Neural cell (in vitro differentiated cells): ENCODE measurements around the gene LAMB4. TPM values are rescaled to one million over a fixed set of nuclear protein-coding genes. Genes with fewer than 3 reads are reported as not detected.

Experiments
- H2AFZ ChIP-seq: fragments of 200-600, 300-800 bp; sonication (generic), shearing (Covaris generic); 2 replicates; pipeline ENCODE4 v1.6.0; 2014; ENCODE audit warnings: low read depth, mild to moderate bottlenecking, antibody characterized with exemption, low read length, moderate library complexity
- H3F3A ChIP-seq: fragments of 200-600 bp; shearing (Covaris generic); 2 replicates; pipeline ENCODE4 v1.6.1; 2016; ENCODE audit warnings: mild to moderate bottlenecking, moderate library complexity, mixed read lengths, antibody characterized with exemption, low read length; ENCODE audit not compliant: insufficient read depth, poor library complexity, severe bottlenecking
- H3K27ac ChIP-seq: fragments of 200-600, 300-800 bp; sonication (generic), shearing (Covaris generic); 2 replicates; pipeline ENCODE4 v1.5.1; 2014; ENCODE audit warnings: mild to moderate bottlenecking, low read length, moderate library complexity
- H3K27me3 ChIP-seq: fragments of 300-800, 200-600 bp; sonication (generic), shearing (Covaris generic); 2 replicates; pipeline ENCODE4 v1.6.0; 2014; ENCODE audit warnings: mild to moderate bottlenecking, low read depth, low read length, moderate library complexity; ENCODE audit not compliant: insufficient read depth
- H3K36me3 ChIP-seq: fragments of 300-800, 200-600 bp; sonication (generic), shearing (Covaris generic); 2 replicates; pipeline ENCODE4 v1.5.1; 2014; ENCODE audit warnings: mild to moderate bottlenecking, antibody characterized with exemption, low read length, moderate library complexity; ENCODE audit not compliant: insufficient read depth
- H3K4me2 ChIP-seq: fragments of 300-800, 200-600 bp; sonication (generic), shearing (Covaris generic); 2 replicates; pipeline ENCODE4 v1.6.0; 2014; ENCODE audit warnings: mild to moderate bottlenecking, low read length
- H3K4me3 ChIP-seq: fragments of 300-800, 200-600 bp; sonication (generic), shearing (Covaris generic); 2 replicates; pipeline ENCODE4 v1.5.1; 2014; ENCODE audit warnings: mild to moderate bottlenecking, low read length, moderate library complexity
- H3K79me2 ChIP-seq: fragments of 200-600 bp; shearing (Covaris generic); replicated peaks from 2 replicates; pipeline ENCODE4 v1.6.0; 2014; ENCODE audit warnings: mild to moderate bottlenecking, low read length, moderate library complexity; ENCODE audit not compliant: insufficient read depth
- H3K9ac ChIP-seq: fragments of 300-800, 200-600 bp; sonication (generic), shearing (Covaris generic); 2 replicates; pipeline ENCODE4 v1.6.1; 2016; ENCODE audit warnings: mild to moderate bottlenecking, low read length, mixed read lengths
- H3K9me2 ChIP-seq: fragments of 200-600 bp; shearing (Covaris generic); 2 replicates; pipeline ENCODE4 v1.6.1; 2016; ENCODE audit warnings: mild to moderate bottlenecking, low read length, mixed read lengths; ENCODE audit not compliant: insufficient read depth
- H3K9me3 ChIP-seq: fragments of 200-600, 300-800 bp; sonication (generic), shearing (Covaris generic); 2 replicates; pipeline ENCODE4 v1.6.1; 2016; ENCODE audit warnings: mild to moderate bottlenecking, mixed run types, low read length, moderate library complexity, mixed read lengths
- H4K20me1 ChIP-seq: fragments of 200-600 bp; shearing (Covaris generic); 2 replicates; pipeline ENCODE4 v1.6.1; 2016; ENCODE audit warnings: mild to moderate bottlenecking, mixed run types; ENCODE audit not compliant: insufficient read depth
- EP300 ChIP-seq: fragments of 450-650 bp; conservative IDR thresholded peaks from 2 replicates; pipeline ENCODE4 v1.6.1; 2014; ENCODE audit warnings: antibody characterized with exemption, mild to moderate bottlenecking, moderate library complexity; ENCODE audit not compliant: poor library complexity, severe bottlenecking
- EZH2 ChIP-seq: fragments of 200-600, 300-800 bp; shearing (Covaris generic), sonication (generic); IDR thresholded peaks from 2 replicates; pipeline ENCODE4 v1.6.1; 2014; ENCODE audit warnings: antibody characterized with exemption, low read length, borderline replicate concordance, mild to moderate bottlenecking; ENCODE audit not compliant: insufficient read depth, poor library complexity, severe bottlenecking
- MXI1 ChIP-seq: fragments of 450-650 bp; conservative IDR thresholded peaks from 2 replicates; pipeline ENCODE4 v1.6.1; 2014; ENCODE audit warnings: antibody characterized with exemption, mild to moderate bottlenecking; ENCODE audit not compliant: poor library complexity, severe bottlenecking
- POLR2AphosphoS5 ChIP-seq: IDR thresholded peaks from 2 replicates; pipeline ENCODE4 v1.6.1; 2012
- RAD21 ChIP-seq: fragments of 450-650 bp; conservative IDR thresholded peaks from 2 replicates; pipeline ENCODE4 v1.6.1; 2014; ENCODE audit warnings: antibody characterized with exemption, mild to moderate bottlenecking, moderate library complexity
- SMC3 ChIP-seq: fragments of 450-650 bp; conservative IDR thresholded peaks from 2 replicates; pipeline ENCODE4 v1.6.1; 2014; ENCODE audit warnings: antibody characterized with exemption, mild to moderate bottlenecking, moderate library complexity; ENCODE audit not compliant: poor library complexity
- TAF1 ChIP-seq: IDR thresholded peaks from 2 replicates; pipeline ENCODE4 v1.6.1; 2012; ENCODE audit warnings: low read depth
- polyA plus RNA-seq: library from polyadenylated mRNA; depleted of rRNA; stranded (reverse); fragments of >200 nt; gene quantifications from 2 replicates; pipeline ENCODE4 v1.2.3, GENCODE V29; 2014
- TF ChIP-seq, protein P1 (sequence below): IDR thresholded peaks from 2 replicates; pipeline ENCODE4 v1.6.1; 2012; ENCODE audit warnings: borderline replicate concordance
- TF ChIP-seq, protein P2 (sequence below): fragments of 450-650 bp; IDR thresholded peaks from 2 replicates; pipeline ENCODE4 v1.5.1; 2014; ENCODE audit warnings: antibody characterized with exemption, mild to moderate bottlenecking, moderate library complexity; ENCODE audit not compliant: poor library complexity, severe bottlenecking

LAMB4 gene
- polyA plus RNA-seq, 1 donor from 2014 or later: 0.16 TPM

DNA sequence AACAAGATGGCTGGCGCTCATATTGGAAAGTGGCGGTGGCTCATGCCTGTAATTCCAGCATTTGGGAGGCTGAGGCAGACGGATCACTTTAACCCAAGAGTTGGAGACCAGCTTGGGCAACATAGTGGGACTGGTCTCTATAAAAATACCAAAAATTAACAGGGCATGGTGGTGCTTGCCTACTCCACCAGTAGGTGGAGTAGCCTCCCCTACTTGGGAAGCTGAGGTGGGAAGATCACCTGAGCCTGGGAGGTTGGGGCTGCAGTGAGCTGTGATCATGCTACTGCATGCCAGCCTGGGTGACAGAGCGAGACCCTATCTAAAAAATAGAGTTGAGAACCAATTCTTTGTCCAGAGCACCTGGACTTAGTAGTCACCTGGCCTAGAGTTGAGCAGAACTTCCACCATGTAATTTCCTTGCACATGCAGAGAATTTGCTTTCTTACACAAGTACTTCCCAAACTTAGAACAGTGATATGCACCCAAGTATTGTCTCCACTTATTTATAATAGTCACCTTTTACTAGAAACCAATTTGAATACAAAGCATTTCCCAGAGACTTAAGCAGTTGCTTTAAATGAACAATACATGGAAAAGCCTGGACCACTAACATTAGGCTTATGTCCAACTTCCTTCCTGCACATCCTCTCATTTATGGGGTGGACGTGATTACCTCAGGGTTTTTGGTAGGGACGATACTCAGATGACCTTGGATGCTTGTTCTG is 15.9 kb downstream of the LAMB4 start:
- no peak overlapping the region for H2AFZ ChIP-seq

DNA sequence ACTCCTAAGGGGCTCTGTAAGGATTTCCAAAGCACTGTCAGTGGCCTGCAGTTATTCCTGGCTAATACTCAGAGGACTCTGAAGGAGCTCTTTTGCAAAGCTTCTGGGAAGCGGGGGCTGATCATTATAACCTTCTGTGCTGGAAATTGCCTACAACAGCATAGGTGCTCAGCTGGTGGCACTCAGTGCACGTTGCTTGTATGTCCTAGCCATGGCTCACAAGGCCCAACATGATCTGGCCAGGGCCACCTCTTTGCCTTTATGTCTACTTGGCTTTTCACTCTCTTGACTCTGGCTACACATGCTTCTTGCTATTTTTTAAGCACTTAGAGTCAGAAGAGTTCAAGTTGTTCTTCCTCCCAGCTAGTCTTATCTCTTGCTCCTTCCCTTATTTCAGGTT is 17.5 kb downstream of the LAMB4 start:
- Histone ChIP-seq H4K20me1 (no peaks in the 10 kb centered on the region), H3K9me3 (no peaks in the 10 kb centered on the region), H3K27ac (no peak overlapping the region), H3K27me3 (no peaks in the 10 kb centered on the region), H3F3A (no peaks in the 10 kb centered on the region), H2AFZ (no peak overlapping the region), H3K36me3 (no peaks in the 10 kb centered on the region), H3K9me2 (no peaks in the 10 kb centered on the region), H3K4me2 (no peak overlapping the region), H3K4me3 (no peak overlapping the region), H3K9ac (no peak overlapping the region), H3K79me2 (no peaks in the 10 kb centered on the region)
- TF ChIP-seq EP300 (no peak), MXI1 (no peak), POLR2AphosphoS5 (no peak), EZH2 (no peak), SMC3 (no peak), TAF1 (no peak), RAD21 (no peak)
- TF ChIP-seq, protein P1, sequence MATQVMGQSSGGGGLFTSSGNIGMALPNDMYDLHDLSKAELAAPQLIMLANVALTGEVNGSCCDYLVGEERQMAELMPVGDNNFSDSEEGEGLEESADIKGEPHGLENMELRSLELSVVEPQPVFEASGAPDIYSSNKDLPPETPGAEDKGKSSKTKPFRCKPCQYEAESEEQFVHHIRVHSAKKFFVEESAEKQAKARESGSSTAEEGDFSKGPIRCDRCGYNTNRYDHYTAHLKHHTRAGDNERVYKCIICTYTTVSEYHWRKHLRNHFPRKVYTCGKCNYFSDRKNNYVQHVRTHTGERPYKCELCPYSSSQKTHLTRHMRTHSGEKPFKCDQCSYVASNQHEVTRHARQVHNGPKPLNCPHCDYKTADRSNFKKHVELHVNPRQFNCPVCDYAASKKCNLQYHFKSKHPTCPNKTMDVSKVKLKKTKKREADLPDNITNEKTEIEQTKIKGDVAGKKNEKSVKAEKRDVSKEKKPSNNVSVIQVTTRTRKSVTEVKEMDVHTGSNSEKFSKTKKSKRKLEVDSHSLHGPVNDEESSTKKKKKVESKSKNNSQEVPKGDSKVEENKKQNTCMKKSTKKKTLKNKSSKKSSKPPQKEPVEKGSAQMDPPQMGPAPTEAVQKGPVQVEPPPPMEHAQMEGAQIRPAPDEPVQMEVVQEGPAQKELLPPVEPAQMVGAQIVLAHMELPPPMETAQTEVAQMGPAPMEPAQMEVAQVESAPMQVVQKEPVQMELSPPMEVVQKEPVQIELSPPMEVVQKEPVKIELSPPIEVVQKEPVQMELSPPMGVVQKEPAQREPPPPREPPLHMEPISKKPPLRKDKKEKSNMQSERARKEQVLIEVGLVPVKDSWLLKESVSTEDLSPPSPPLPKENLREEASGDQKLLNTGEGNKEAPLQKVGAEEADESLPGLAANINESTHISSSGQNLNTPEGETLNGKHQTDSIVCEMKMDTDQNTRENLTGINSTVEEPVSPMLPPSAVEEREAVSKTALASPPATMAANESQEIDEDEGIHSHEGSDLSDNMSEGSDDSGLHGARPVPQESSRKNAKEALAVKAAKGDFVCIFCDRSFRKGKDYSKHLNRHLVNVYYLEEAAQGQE: no peak
- TF ChIP-seq, protein P2, sequence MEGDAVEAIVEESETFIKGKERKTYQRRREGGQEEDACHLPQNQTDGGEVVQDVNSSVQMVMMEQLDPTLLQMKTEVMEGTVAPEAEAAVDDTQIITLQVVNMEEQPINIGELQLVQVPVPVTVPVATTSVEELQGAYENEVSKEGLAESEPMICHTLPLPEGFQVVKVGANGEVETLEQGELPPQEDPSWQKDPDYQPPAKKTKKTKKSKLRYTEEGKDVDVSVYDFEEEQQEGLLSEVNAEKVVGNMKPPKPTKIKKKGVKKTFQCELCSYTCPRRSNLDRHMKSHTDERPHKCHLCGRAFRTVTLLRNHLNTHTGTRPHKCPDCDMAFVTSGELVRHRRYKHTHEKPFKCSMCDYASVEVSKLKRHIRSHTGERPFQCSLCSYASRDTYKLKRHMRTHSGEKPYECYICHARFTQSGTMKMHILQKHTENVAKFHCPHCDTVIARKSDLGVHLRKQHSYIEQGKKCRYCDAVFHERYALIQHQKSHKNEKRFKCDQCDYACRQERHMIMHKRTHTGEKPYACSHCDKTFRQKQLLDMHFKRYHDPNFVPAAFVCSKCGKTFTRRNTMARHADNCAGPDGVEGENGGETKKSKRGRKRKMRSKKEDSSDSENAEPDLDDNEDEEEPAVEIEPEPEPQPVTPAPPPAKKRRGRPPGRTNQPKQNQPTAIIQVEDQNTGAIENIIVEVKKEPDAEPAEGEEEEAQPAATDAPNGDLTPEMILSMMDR: no peak

More for the DNA sequence above, 15.9 kb downstream of the LAMB4 start:
- no peaks in the 10 kb centered on the region for H3K9me3 ChIP-seq
- H4K20me1 ChIP-seq: no peaks in the 10 kb centered on the region
- H3K36me3 ChIP-seq: no peaks in the 10 kb centered on the region
- H3K4me3 ChIP-seq: no peak overlapping the region
- H3F3A ChIP-seq: no peaks in the 10 kb centered on the region
- H3K9me2 ChIP-seq: no peaks in the 10 kb centered on the region
- no peaks in the 10 kb centered on the region for H3K79me2 ChIP-seq
- no peak overlapping the region for H3K9ac ChIP-seq
- no peak for TF ChIP-seq POLR2AphosphoS5
- no peak for TF ChIP-seq SMC3
- no peak for TF ChIP-seq EP300
- no peak for TF ChIP-seq EZH2
- TF ChIP-seq TAF1: no peak
- TF ChIP-seq, protein P1: no peak
- TF ChIP-seq, protein P2: no peak
- TF ChIP-seq RAD21: no peak
- TF ChIP-seq MXI1: no peak
- no peak overlapping the region for H3K27ac ChIP-seq
- H3K4me2 ChIP-seq: no peak overlapping the region
- no peaks in the 10 kb centered on the region for H3K27me3 ChIP-seq
